Endothelial cell of umbilical vein (primary cell): Measurements from ENCODE around the gene DNAH1. TPM values are rescaled to one million over a fixed set of nuclear protein-coding genes. Genes with fewer than 3 reads are reported as not detected.

Experiments used
- BruUV-seq: library from RNA; stranded (reverse); fragments of 400-500 nt; replicated peaks from 2 replicates; lab custom pipeline; 2021; lab: Mats Ljungman, UMichigan
- CTCF ChIA-PET: fragments of 300-600, 350-600 bp; sonication (Branson Sonifier 250); formaldehyde crosslinking; loops from one replicate; lab custom pipeline; 2021; ENCODE audit warnings: antibody characterized with exemption, inconsistent platforms; lab: Charles Lee
- POLR2A ChIA-PET: fragments of 300-600, 350-600 bp; sonication (Branson Sonifier 250); formaldehyde crosslinking; loops from one replicate; lab custom pipeline; 2021; ENCODE audit warnings: antibody characterized with exemption, inconsistent platforms; lab: Charles Lee
- DNase-seq: peaks from one replicate; pipeline ENCODE4 v3.0.0-alpha.2; 2011; ENCODE audit warnings: low read depth, low spot score
- FAIRE-seq: peaks from 2 replicates; lab custom pipeline; 2011; peaks lifted over from hg19 to GRCh38; lab: Jason Lieb, UNC
- H2AFZ ChIP-seq: 2 replicates; pipeline ENCODE4 v1.6.0; 2012; ENCODE audit warnings: low read depth, low read length, control low read depth, inconsistent platforms
- H3K27ac ChIP-seq: 2 replicates; pipeline ENCODE4 v1.5.1; 2011; ENCODE audit warnings: low read depth, mild to moderate bottlenecking, control low read depth, low read length, moderate library complexity; ENCODE audit not compliant: insufficient read depth
- H3K27me3 ChIP-seq, 2 experiments: 2 replicates each; pipeline versions ENCODE4 v1.6.0 to v1.6.1; 2011; ENCODE audit warnings: low read length in 2 of 2, mixed read lengths in 1 of 2; ENCODE audit not compliant: control insufficient read depth in 2 of 2, insufficient read depth in 2 of 2
- H3K36me3 ChIP-seq, 2 experiments: 2 replicates in 1 of 2; 3 replicates in 1 of 2; pipeline ENCODE4 v1.5.1; 2011; ENCODE audit warnings: low read length in 2 of 2, mild to moderate bottlenecking in 1 of 2, moderate library complexity in 1 of 2; ENCODE audit not compliant: control insufficient read depth in 2 of 2, insufficient read depth in 2 of 2; ENCODE audit errors: extremely low read depth in 1 of 2
- H3K4me1 ChIP-seq: 3 replicates; pipeline ENCODE4 v1.5.1; 2011; ENCODE audit warnings: mild to moderate bottlenecking, low read length; ENCODE audit not compliant: control insufficient read depth, insufficient read depth; ENCODE audit errors: extremely low read depth
- H3K4me2 ChIP-seq: 2 replicates; pipeline ENCODE4 v1.6.1; 2011; ENCODE audit warnings: low read length, control low read depth, mixed read lengths; ENCODE audit not compliant: insufficient read depth
- H3K4me3 ChIP-seq, 3 experiments: fragments of 200-600 bp in 1 of 3; sonication (generic), shearing (Covaris generic) in 1 of 3; replicated peaks in 1 of 3; 2 replicates each; pipeline ENCODE4 v1.5.1; 2011 to 2016; ENCODE audit warnings: control low read depth in 3 of 3, low read length in 3 of 3, mild to moderate bottlenecking in 2 of 3, inconsistent platforms in 1 of 3, low read depth in 1 of 3, moderate library complexity in 1 of 3; ENCODE audit not compliant: insufficient read depth in 1 of 3
- H3K79me2 ChIP-seq: 2 replicates; pipeline ENCODE4 v1.6.0; 2012; ENCODE audit warnings: low read length, inconsistent platforms; ENCODE audit not compliant: control insufficient read depth, insufficient read depth
- H3K9ac ChIP-seq: replicated peaks from 2 replicates; pipeline ENCODE3; 2011; ENCODE audit warnings: low read length, control low read depth; ENCODE audit not compliant: insufficient read depth; ENCODE audit errors: extremely low read depth
- H3K9me1 ChIP-seq: replicated peaks from 3 replicates; pipeline ENCODE4 v1.6.0; 2011; ENCODE audit warnings: mild to moderate bottlenecking, low read length; ENCODE audit not compliant: control insufficient read depth, insufficient read depth; ENCODE audit errors: extremely low read depth
- H3K9me3 ChIP-seq: replicated peaks from 2 replicates; pipeline ENCODE4 v1.5.1; 2012; ENCODE audit warnings: low read length, inconsistent platforms; ENCODE audit not compliant: control insufficient read depth, insufficient read depth
- H4K20me1 ChIP-seq: replicated peaks from 2 replicates; pipeline ENCODE3; 2011; ENCODE audit warnings: mild to moderate bottlenecking, low read length; ENCODE audit not compliant: control insufficient read depth, insufficient read depth; ENCODE audit errors: extremely low read depth
- EZH2 ChIP-seq: IDR thresholded peaks from 2 replicates; pipeline ENCODE4 v1.6.1; 2012; ENCODE audit warnings: borderline replicate concordance, low read depth, mild to moderate bottlenecking, moderate library complexity, low read length, inconsistent platforms; ENCODE audit not compliant: severe bottlenecking
- FOS ChIP-seq: IDR thresholded peaks from 2 replicates; pipeline ENCODE4 v1.6.1; 2011; ENCODE audit warnings: mild to moderate bottlenecking, low read length, moderate library complexity, borderline replicate concordance; ENCODE audit not compliant: insufficient read depth
- GATA2 ChIP-seq: IDR thresholded peaks from 2 replicates; pipeline ENCODE4 v1.7.0; 2011; ENCODE audit warnings: low read depth, mild to moderate bottlenecking, moderate library complexity, mixed read lengths, low read length; ENCODE audit not compliant: insufficient read length, insufficient read depth
- JUN ChIP-seq: IDR thresholded peaks from 2 replicates; pipeline ENCODE4 v1.6.1; 2011; ENCODE audit warnings: borderline replicate concordance, low read depth; ENCODE audit not compliant: insufficient read length, insufficient read depth
- MYC ChIP-seq: IDR thresholded peaks from one replicate; pipeline ENCODE4 v1.6.1; 2011; ENCODE audit warnings: mild to moderate bottlenecking, low read depth, low read length
- POLR2A ChIP-seq: IDR thresholded peaks from 2 replicates; pipeline ENCODE4 v1.6.1; 2012; ENCODE audit warnings: low read depth, mild to moderate bottlenecking, control low read depth, low read length
- POLR2AphosphoS5 ChIP-seq: IDR thresholded peaks from 2 replicates; pipeline ENCODE4 v1.6.1; 2012; ENCODE audit warnings: low read depth, mild to moderate bottlenecking, control low read depth, low read length, moderate library complexity; ENCODE audit not compliant: insufficient read depth
- dilution Hi-C: fragments of 300-500 bp; cut with MboI; formaldehyde crosslinking; loops from one replicate; pipeline ENCODE4 v1.15.0; 2019; ENCODE audit warnings: low sequenced_read_pairs; ENCODE audit not compliant: extremely low pct_ligation_motif_present
- intact Hi-C: fragments of 100-400 bp; cut with micrococcal nuclease; formaldehyde crosslinking; loops from one replicate; pipeline ENCODE4 v1.10.0; 2022
- polyA plus RNA-seq, 4 experiments: library from polyadenylated mRNA; depleted of rRNA in 3 of 4; stranded (reverse) in 3 of 4; unstranded in 1 of 4; fragments of >200 nt; gene quantifications; 2 replicates each; pipeline versions ENCODE4 v1.2.1 to v1.2.3, GENCODE V29; 2011 to 2012; ENCODE audit warnings: missing spikeins in 1 of 4
- total RNA-seq: library from RNA; stranded (reverse); gene quantifications from 2 replicates; pipeline ENCODE4 v1.2.3, GENCODE V29; 2021
- TF ChIP-seq, protein P1 (sequence below): IDR thresholded peaks from 2 replicates; pipeline ENCODE4 v1.6.1; 2011; ENCODE audit not compliant: insufficient read depth, insufficient read length
- TF ChIP-seq, protein P2 (sequence below), 2 donors: IDR thresholded peaks; 1 replicate in 1 of 2; 2 replicates in 1 of 2; pipeline ENCODE4 v1.5.1; 2011; ENCODE audit warnings: low read length in 2 of 2, mild to moderate bottlenecking in 2 of 2, moderate library complexity in 2 of 2, control low read depth in 1 of 2, inconsistent platforms in 1 of 2, low read depth in 1 of 2; ENCODE audit not compliant: insufficient read depth in 1 of 2; ENCODE audit errors: extremely low read depth in 1 of 2

DNAH1 gene
- total and polyA plus RNA-seq, 2 donors (not counting 3 experiments of a cell fraction or from before 2014, with no cell fraction given) = 5.8 to 6.0 TPM

DNA sequence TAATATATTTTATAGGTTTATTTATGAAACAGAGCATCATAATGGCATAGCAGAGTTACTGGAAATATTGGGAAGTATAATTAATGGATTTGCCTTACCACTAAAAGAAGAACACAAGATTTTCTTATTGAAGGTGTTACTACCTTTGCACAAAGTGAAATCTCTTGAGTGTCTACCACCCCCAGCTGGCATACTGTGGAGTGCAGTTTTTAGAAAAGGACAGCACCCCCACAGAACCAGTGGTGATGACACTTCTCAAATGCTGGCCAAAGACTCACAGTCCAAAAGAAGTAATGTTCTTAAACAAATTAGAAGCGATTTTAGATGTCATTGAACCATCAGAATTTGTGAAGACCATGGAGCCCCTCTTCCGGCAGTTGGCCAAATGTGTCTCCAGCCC is 58.1 kb downstream of the DNAH1 start:
- dilution Hi-C loops = no loop called here
- Histone ChIP-seq H3K27ac (no peak overlapping the region), H2AFZ (no peak overlapping the region), H3K9ac (no peak overlapping the region), H3K36me3 (no peaks in the 10 kb centered on the region), H3K4me2 (no peak overlapping the region), H3K79me2 (no peaks in the 10 kb centered on the region), H3K9me3 (no peaks in the 10 kb centered on the region), H4K20me1 (no peaks in the 10 kb centered on the region), H3K4me1 (no peaks in the 10 kb centered on the region), H3K27me3 (peaks cover 8 to 15% of the 10 kb centered on the region in 2 experiments), H3K4me3 (no peak overlapping the region), H3K9me1 (no peaks in the 10 kb centered on the region)
- no peak for DNase-seq
- FAIRE-seq = no peak
- CTCF ChIA-PET = interaction anchor here (0.8 to 3.3 kb wide), 4 partner anchors 11 to 14 kb away, joined by 3 to 9 read pairs (median 4); no protein-coding TSS in a partner anchor
- POLR2A ChIA-PET = no interaction called here
- TF ChIP-seq GATA2 (no peak), FOS (no peak), POLR2AphosphoS5 (no peak), EZH2 (no peak), JUN (no peak), POLR2A (no peak), MYC (no peak)
- TF ChIP-seq, protein P1, sequence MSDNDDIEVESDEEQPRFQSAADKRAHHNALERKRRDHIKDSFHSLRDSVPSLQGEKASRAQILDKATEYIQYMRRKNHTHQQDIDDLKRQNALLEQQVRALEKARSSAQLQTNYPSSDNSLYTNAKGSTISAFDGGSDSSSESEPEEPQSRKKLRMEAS = no peak
- TF ChIP-seq, protein P2, sequence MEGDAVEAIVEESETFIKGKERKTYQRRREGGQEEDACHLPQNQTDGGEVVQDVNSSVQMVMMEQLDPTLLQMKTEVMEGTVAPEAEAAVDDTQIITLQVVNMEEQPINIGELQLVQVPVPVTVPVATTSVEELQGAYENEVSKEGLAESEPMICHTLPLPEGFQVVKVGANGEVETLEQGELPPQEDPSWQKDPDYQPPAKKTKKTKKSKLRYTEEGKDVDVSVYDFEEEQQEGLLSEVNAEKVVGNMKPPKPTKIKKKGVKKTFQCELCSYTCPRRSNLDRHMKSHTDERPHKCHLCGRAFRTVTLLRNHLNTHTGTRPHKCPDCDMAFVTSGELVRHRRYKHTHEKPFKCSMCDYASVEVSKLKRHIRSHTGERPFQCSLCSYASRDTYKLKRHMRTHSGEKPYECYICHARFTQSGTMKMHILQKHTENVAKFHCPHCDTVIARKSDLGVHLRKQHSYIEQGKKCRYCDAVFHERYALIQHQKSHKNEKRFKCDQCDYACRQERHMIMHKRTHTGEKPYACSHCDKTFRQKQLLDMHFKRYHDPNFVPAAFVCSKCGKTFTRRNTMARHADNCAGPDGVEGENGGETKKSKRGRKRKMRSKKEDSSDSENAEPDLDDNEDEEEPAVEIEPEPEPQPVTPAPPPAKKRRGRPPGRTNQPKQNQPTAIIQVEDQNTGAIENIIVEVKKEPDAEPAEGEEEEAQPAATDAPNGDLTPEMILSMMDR (IDR thresholded peaks at IDR 0.05; ENCODE audit: extremely low read depth in 1 of 2, insufficient read depth in 1 of 2, low read depth in 1 of 2, low read length in 2 of 2) = no peak
- intact Hi-C loops = no loop called here
- BruUV-seq = no TSS peak
